Kidney tubule cell (primary cell): ENCODE measurements around the gene MGST3.
"Not testable (repeated sequence)": the region's sequence is repeated elsewhere in the genome, so short reads cannot be mapped to it uniquely, and the experiment has no call there.

Source experiments
- DNase-seq: peaks from one replicate; pipeline ENCODE4 v3.0.0-alpha.2; 2018; ENCODE audit warnings: low spot score

The MGST3 gene

DNA sequence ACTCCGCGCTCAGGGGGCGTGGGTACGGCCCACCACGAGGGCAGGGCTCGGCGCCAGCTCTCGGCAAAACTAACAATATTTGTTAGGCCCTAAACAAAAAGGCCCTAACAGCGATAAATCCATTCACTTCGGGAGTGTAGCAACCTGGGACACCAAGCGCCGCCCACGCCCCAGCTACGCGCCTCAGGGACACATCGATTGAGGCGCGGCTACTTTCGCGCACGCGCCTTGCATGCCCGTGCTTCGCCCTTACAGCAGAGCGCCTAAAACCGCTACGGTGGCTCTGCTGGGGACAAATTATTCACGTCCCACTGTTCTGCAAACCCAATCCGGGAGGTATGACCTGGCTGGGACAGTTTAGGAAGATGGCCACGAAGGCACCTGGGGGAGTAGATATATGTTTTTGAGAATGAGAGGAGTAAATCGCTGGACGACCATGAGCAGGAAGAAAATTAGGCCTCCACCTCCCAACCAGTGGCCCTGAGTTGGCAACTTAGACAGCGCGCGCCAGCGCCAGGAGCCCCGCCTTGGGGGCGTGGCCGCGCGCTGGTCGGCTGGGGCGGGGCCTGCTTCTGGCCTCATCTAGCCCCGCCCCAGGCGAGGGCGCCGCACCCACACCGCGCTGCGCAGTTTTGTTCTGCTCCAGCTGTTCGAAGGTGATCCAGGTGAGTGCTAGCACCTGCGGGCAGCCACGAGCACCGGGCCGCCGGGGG lies at the start of gene MGST3:
TSS of gene MGST3 (plus strand) at position 606 of the 713 bp plus-strand sequence. CDS start 18,614 bp downstream, outside the sequence.
- DNase-seq: peak; percentile 98

DNA sequence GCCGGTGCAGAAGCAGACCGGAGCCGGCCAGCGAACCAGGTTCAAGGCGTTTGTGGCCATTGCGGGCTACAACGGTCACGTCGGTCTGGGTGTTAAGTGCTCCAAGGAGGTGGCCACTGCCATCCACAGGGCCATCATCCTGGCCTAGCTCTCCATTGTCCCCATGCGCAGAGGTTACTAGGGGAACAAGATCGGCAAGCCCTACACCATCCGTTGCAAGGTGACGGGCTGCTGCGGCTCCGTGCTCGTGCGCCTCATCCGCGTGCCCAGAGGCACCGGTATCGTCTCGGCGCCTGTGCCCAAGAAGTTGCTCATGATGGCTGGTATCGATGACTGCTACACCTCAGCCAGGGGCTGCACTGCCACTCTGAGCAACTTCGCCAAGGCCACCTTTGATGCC lies 49.1 kb upstream of the MGST3 start:
- DNase-seq: no peak

DNA sequence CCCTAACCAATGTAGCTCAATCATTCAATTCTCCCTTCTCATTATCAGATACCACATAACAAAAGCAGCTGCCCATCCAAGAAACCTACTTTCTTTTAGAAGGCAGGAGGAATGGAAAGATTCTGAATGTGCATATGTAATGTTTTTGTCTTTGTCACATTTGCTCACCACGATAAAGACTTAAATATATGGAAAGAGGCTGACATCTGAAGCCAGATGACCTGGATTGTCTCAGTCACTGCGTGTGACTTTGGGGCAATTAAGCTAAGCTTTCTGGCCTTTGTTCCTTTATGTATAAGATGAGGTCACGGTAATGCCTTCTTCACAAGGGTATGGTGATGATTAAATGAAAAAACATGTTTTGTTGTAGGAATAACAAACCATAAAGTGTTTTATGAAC lies 44.6 kb upstream of the MGST3 start:
- DNase-seq: no peak

DNA sequence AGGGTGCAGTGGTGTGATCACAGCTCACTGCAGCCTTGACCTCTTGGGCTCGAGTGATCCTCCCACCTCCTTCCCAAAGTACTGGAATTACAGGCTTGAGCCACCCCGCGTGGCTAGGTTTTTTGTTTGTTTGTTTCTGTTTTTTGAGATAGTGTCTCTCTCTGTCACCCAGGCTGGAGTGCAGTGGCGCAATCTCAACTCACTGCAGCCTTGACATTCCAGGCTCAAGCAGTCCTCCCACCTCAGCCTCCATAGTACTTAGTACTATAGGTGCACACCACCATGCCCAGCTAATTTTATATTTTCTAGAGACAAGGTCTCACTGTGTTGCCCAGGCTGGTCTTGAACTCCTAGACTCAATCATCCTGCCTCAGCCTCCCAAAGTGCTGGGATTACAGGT lies 39.6 kb upstream of the MGST3 start:
- DNase-seq: not testable (repeated sequence)

DNA sequence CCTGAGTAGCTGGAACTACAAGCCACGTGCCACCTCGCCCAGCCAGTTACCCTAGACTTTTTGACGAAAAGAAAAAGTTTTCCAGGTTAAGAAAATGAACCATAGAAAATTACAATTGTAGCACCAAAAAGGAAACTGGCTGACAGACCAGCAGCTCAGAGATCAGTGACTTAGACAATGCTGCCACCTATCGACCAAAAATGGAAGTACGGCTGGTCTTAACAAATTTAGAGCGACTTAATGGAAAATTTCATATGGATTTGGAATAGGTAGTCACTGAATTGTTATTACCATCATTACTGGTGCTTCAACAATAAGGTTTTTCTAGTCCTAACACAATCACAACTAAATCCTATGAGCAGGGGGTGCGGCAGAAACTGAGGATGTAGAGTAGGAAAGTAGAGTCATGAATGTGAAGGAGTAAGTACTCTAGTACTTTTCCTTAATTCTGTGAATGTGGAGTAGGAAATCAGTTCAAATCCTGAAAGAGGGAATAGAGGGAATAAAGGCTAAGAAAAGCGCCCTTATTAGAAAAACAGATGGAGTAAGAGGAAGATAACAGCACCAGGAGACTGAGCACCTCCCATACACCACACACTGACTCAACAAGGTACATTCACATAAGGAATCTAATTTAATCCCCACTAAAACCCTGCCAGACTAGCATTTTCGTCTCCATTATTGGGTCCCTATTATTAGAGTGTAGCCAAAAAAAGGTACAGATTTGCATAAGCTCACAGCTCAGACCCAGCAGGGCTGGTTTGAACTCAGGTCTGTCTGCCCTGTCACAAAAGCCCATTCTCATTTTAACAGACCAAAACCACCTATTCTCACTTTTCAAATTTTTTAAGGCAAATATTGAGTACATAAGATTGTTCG lies 37.9 kb upstream of the MGST3 start:
- DNase-seq: peak; percentile 75

DNA sequence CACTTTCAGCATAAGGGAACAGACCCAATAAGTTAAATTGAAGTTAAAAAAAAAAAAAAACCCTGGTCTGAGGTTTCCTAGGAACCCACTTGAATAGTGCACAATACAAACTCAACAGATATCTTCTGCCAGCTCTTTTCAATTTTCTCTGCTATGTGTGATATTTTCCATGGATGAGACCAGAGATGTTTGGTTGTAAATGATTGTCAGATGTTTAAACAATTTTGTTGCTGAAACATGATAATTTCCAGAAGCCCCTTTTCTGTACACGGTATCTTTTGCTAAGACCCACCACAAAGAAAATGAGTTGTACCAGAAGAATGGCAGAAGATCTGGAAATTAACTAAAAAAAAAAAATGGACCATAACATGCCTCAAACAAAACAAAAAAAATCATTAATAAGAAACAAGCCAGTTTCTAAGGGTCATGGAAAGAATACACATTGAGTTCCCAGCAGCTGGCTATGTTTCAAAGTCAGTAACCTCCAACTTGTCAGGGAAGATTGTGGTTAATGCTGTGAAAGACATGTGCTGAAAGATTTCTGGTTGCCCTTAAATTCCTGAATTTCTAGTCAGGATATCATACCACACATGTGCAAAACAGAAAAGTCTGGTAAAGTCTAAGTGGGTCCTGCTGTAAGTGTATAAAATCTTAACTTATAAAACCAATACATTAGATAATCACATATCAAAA lies 35.6 kb upstream of the MGST3 start:
- DNase-seq: no peak

DNA sequence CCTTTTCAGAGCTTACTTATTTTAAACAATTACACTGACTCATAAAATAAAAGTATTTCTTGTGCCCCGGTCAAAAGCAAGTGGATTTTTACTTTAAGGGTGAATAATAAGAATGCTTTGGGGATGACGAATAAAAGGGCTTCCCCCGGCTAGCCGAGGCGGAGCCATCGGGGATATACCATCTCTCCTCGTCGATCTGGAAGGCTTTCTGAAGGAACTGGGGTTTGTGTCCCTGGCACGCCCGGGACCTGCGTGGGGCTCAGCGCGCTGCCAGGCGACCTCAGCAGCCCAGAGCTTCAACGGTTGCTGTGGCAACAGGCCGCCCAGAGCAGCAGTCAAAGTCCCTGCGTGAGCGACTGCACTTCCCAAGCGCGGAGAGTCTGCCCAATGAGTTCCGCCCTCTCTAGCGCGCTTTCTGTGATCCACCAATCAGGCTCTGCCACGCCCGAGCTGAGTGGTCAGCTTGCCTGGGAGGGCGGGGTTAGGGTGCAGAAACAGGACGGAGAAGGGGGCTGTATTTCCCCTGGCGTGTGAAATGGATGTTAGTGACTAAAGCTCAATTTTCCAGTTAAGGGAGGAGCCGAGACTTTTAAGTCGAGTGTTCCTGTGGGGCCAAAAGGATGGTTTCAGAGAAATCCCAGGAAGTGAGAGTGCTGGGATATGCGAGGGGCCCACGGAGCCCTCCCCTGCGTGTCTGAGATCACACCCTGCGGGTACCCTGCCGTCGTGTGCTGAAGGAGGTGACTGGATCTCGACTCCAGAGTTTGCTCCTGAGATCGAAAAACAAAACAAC lies 33.0 kb upstream of the MGST3 start:
- DNase-seq: peak; percentile 97

DNA sequence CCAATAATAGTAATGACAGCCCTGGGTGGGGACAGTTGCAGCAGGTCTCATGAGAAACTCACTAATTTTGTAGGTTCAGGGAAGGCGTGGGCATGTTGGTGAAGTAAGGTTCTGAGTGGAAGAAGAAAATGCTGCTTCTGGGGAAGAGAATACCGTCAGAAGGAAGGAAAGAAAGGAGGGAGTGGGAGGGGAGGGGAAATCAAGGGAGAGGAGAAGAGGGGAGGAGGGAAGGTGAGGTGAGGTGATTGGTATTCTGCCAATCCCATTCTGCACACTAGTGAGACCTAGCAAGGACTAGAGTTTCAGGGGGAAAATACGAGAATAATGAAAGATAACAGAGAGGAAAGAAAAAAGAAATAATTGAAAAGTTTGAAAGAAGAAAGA lies 32.4 kb upstream of the MGST3 start:
- DNase-seq: peak; percentile 21

DNA sequence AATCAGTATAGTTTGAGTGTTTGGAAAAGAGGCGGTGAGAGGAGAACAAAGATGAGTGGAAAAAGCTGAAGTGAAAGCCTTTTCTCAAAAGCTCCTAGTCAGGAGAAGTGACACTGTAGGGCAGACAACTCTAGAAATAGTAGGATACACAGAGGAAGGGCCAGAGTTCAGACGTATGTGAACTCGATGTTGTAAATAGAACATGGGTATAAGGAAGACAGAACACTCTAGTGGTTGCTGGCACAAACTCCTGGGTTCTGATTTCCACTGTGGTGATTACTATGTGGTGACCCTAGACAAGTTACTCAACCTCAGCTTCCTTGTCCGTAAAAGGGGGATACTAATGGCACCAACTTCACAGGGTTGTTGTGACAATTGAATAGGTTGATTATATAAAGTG lies 30.2 kb upstream of the MGST3 start:
- DNase-seq: no peak

DNA sequence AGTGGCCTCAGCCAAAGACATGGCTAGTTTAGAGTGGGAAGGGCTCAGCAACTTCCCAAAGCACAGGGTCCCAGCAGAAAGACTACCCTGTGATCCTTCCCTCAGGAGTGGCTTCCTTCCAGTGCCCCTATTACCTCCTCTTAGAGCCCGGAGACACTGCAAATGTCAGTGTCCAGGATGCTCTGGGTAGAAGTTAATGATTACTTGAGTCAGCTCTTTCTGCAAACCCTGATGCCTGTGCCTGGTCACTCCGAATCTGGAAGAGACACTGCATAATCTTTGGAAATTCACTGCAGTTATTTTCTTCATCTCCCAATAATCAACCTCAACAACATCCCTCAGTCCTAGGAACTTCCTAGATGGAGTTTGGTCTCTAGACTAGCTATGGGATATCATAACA lies 27.2 kb upstream of the MGST3 start:
- peak; percentile 14 for DNase-seq

DNA sequence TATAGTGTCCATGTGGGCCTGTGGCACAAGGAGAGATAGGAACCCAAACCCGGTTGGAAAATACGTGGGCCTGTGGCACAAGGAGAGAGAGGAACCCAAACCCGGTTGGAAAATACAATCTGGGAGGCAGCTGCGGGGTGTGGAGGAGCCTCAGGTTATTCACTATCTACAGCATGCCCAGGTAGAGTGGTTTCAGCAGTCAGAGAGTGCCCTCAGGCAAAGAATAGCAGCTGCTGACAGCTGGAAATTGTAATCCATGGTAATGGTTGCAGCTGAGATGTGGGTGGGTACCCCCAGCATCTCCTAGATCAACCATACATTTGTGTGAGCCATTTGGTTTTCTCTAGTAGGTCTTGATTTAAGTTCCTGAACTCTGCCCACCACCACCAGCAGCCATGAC lies 25.8 kb upstream of the MGST3 start:
- no peak for DNase-seq

DNA sequence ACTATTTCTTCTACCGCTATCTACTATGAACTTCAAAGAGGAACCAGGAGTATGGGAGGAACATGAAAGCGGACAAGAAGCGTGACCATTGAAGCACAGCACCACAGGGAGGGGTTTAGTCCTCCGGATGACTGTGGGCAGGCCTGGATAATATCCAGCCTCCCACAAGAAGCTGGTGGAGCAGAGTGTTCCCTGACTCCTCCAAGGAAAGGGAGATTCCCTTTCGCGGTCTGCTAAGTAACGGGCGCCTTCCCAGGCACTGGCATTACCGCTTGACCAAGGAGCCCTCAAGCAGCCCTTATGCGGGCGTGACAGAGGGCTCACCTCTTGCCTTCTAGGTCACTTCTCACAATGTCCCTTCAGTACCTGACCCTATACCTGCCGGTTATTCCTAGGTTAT lies 24.4 kb upstream of the MGST3 start:
- peak; percentile 78 for DNase-seq

DNA sequence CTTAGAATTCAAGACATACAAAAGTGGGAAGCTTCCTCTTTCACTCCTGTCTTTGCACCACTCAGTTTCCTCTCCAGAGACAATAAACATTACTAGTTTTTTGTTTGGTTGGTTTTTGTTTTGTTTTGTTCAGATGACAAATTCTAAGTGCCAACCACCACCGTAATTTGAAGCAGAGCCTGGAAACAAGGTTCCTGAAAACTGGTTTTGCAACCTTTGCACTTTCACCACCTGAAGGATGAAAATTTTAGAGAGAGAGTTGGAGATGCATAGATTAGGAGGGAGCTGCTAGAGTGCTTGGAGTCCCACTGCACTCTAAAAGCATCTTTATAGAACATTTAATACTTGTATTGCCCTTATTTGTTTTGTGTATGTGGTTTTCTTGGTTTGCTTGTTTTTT lies 20.2 kb upstream of the MGST3 start:
- no peak for DNase-seq

DNA sequence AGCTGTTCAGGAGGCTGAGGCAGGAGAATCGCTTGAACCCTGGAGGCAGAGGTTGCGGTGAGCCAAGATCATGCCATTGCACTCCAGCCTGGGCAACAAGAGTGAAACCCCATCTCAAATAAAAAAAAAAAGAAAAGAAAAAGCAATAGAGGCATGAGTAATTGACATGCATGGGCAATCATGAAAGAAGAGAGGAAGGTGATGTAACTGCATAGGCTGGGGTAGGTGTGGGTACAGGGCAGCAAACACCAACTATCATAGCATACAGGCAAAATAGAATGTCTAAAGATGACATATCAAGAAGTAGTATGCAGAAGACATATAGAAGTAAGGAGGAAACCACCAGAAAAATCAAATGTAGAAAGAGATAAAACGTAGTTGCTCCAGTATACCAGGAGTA lies 19.0 kb upstream of the MGST3 start:
- DNase-seq: peak; percentile 89

DNA sequence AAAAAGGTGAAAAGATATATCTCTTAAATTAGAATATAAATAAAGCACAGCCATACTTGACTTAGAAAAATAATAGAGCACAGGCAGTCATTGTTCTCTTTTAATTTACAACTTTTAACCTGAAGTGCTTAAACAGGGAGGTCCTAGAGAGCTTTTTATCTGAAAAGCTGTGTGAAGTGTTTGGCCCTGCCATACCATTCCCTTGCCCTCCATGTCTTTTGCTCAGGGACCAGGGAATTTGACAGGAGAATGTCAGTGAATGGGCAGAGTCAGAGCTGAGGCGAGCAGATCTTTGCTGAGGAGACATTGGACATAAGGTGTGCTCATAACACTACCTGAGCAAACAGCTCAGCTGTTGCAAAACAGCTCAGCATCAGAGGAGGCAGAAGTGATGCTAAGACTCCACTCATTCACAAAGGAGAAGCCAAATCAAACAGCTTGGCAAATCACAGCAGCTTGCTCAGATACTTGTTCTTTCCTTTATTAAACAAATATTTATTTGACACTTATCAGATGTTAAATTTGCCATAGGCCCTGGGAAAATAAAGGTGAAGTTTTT lies 14.9 kb upstream of the MGST3 start:
- no peak for DNase-seq

DNA sequence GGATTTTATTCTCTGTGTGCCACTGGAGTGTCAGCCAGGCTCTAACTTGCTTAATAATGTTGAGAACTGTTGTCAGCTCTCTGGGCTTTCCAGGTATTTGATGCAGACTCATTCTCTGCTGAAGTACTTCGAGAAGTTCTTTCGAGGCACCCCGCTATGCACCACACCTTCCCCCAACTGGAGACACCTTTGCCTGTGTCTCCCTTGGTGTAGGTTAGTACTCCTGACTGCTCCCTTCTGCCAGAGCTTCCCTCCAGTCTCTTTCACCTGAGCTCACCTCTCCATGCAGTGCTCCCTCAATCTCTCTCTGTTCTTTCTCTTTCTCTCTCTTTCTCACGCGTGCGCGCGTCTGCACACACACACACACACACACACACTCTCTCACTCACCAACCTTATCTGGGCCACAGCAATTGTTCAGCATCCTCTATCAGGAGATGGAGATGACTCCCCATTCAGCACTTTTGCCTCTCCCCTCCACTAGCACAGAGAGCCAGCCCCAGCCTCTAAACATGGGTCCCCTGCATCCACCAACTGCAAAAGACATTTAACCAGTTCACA lies 14.0 kb upstream of the MGST3 start:
- DNase-seq: no peak

DNA sequence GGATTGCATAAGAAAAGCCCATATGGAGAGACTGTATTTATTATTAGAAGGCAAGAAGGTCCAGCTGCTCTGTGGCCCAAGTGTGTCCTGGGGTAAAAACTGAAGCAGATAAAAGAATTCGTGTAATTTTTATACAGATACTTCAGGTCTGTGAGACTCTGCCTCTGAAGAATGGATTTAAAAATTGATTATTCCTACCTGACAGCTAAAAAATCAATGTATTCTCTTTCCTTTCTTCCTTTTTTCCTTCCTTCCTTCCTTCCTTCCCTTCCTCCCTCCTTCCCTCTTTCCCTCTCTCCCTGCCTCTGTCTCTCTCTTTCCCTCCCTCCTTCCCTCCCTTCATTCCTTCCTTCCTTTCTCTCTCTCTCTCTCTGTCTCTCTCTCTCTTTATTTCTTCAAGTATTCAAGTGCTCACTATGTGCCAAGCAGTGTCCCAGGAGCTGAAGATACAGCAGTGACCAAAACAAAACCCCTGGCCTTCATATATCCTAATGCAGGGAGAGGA lies 11.3 kb upstream of the MGST3 start:
- no peak for DNase-seq

DNA sequence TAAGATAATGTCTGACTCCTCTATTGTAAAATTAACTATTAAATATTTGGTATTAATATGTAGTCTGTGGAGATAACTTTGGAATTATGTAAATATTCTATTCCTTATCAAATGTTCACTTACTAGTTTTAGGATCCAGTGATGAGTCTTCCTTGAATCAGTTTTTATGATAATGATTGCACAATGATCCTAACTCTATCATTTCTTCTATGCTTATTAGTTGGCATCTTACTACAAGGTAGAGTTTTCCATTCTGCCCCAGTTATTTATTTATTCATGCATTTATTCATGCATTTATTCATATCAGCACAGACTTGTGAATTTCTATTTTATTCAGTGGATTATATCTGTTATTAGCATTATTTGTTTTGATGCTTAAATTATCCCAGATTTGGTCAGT lies 7.4 kb upstream of the MGST3 start:
- no peak for DNase-seq

DNA sequence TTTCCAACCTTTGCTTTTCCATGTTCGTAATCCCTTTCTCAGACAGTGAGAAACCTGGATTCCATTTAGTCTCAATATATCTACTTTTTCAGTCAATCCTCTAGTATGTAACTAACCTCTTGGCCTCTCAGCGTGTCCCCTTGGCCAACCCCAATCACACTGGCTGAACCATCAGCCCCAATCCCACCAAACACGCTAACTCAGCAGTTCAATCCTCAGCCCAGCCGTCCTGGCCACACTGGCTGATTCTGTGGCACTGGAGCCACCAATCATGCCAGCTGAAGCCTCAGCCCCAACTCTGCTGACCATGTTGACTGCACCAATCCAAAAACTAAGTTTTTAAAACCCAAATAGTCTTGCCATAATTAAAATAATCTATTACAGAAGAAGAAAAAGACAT lies 6.6 kb upstream of the MGST3 start:
- no peak for DNase-seq

DNA sequence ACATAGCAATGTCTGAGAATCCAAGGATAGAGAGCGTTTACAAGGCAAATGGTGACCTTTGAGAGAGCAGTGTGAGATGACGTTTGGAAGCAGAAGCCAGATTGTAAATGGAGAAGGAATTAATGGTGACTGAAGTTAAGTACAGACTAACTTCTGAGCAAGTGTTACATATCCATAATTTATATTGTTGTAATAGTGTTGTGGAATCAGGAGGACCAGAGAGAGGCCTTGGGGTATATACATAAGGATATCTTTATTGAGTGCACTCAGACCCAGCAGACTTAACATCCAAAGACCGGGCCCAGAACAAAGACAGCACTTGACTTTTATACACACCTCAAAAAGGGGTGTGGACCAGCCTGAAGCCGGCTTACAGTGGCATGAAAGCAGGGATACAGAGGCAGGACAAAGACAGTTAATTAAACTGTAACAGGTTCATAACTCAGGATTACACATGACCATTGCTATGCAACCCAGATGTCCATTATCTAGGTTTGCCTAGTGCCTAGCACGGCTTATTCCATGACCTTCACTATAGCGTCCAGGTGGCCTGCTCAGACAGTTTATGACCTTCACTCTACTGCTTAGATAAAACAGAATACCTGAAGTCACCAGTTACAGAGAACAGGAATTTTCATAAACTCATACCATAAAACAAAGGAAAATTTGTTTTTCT lies 2.7 kb upstream of the MGST3 start:
- DNase-seq: no peak

DNA sequence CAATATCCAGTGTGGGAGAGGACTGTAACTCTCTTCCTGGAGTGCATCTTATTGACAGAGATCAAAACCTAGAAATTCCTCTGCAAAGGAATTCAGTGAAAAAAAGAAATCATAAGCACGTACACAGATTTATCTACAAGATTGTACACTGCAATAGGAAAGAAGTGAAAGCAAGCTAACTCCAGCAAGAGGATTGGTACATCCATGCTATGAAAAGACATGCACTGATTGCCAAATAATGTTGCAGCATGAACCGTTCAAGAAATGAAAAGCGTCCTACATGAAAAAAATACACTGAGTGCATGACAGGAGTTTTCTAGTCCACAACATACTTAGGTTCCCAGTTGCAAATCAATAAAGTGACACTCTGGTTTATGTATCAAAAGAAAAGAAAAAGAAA lies 1.9 kb upstream of the MGST3 start:
- DNase-seq: no peak
